ENCODE data around the gene PRPF8. TPM values are rescaled to one million over a fixed set of nuclear protein-coding genes. Genes with fewer than 3 reads are reported as not detected.

PRPF8 gene
- total RNA-seq = 114 TPM

GRCh38 chr17:1684378-1685189 is at the start of gene PRPF8:
TSS of gene PRPF8 (minus strand) at chr17:1684867. CDS start at chr17:1684571, 296 bp downstream.
- H3K36me3 ChIP-seq = peaks cover 33 to 39% of the 10 kb centered on the region in 2 donors
- DNase-seq (ENCODE audit: low spot score in 2 of 2) = peak; percentile 95 to 99
- H3K4me3 ChIP-seq = peak within 1 kb of the TSS; percentile 71 to 90
- peaks cover 0 to 16% of the 10 kb centered on the region in 2 donors for H3K4me1 ChIP-seq
- H3K27ac ChIP-seq = peak within 1 kb of the TSS; percentile 83 to 95
- no peaks in the 10 kb centered on the region for H3K9me3 ChIP-seq
- TF ChIP-seq CTCF (IDR thresholded peaks at IDR 0.05) = no peak
- intact Hi-C loops (cut with DNase I) = loop anchor here (1.0 to 2.0 kb wide), 3 partner anchors 26 to 56 kb away; partner anchors contain the start of genes RILP, SLC43A2 and TLCD2
- H3K27me3 ChIP-seq = no peaks in the 10 kb centered on the region

GRCh38 chr17:1733759-1734158 is 49.1 kb upstream of the PRPF8 start:
- no peak for TF ChIP-seq CTCF (IDR thresholded peaks at IDR 0.05)
- no peaks in the 10 kb centered on the region for H3K27me3 ChIP-seq
- no peaks in the 10 kb centered on the region for H3K9me3 ChIP-seq
- H3K4me3 ChIP-seq = no peak overlapping the region
- no peak overlapping the region for H3K27ac ChIP-seq
- DNase-seq (ENCODE audit: low spot score in 2 of 2) = no peak
- peaks cover 26 to 58% of the 10 kb centered on the region in 2 donors for H3K36me3 ChIP-seq
- H3K4me1 ChIP-seq = no peaks in the 10 kb centered on the region
- intact Hi-C loops (cut with DNase I) = no loop called here

- intact Hi-C loops (cut with DNase I) = no loop called here
- no peaks in the 10 kb centered on the region for H3K9me3 ChIP-seq
- H3K27me3 ChIP-seq = no peaks in the 10 kb centered on the region
- no peak overlapping the region for H3K4me3 ChIP-seq
- no peak overlapping the region for H3K27ac ChIP-seq
- no peak for DNase-seq (ENCODE audit: low spot score in 2 of 2)
- H3K36me3 ChIP-seq = peaks cover 25 to 62% of the 10 kb centered on the region in 2 donors
- no peak for TF ChIP-seq CTCF (IDR thresholded peaks at IDR 0.05)
- no peaks in the 10 kb centered on the region for H3K4me1 ChIP-seq
Measured at GRCh38 chr17:1732833-1733321, 48.2 kb upstream of the PRPF8 start.

- H3K4me3 ChIP-seq = no peak overlapping the region
- H3K27ac ChIP-seq = no peak overlapping the region
- TF ChIP-seq CTCF (IDR thresholded peaks at IDR 0.05) = no peak
- H3K36me3 ChIP-seq = peaks cover 26 to 62% of the 10 kb centered on the region in 2 donors
- no peak for DNase-seq (ENCODE audit: low spot score in 2 of 2)
- H3K4me1 ChIP-seq = no peaks in the 10 kb centered on the region
- intact Hi-C loops (cut with DNase I) = no loop called here
- H3K9me3 ChIP-seq = no peaks in the 10 kb centered on the region
- no peaks in the 10 kb centered on the region for H3K27me3 ChIP-seq
Measured at GRCh38 chr17:1732241-1732832, 47.7 kb upstream of the PRPF8 start.

- Histone ChIP-seq H3K36me3 (peaks cover 27 to 66% of the 10 kb centered on the region in 2 donors), H3K4me3 (no peak overlapping the region)
- no peak for TF ChIP-seq CTCF (IDR thresholded peaks at IDR 0.05)
Measured at GRCh38 chr17:1731194-1731506, 46.5 kb upstream of the PRPF8 start.

More at GRCh38 chr17:1731194-1731506, 46.5 kb upstream of the PRPF8 start:
- peak overlapping the region in 1 of 2 donors; percentile 79 for H3K27ac ChIP-seq
- H3K27me3 ChIP-seq = no peaks in the 10 kb centered on the region
- intact Hi-C loops (cut with DNase I) = no loop called here
- no peak for DNase-seq (ENCODE audit: low spot score in 2 of 2)
- H3K4me1 ChIP-seq = no peaks in the 10 kb centered on the region
- H3K9me3 ChIP-seq = no peaks in the 10 kb centered on the region
